22Rv1 (cell line): ENCODE measurements around the gene PTX4.

ENCODE experiments used
- ZFX ChIP-seq: fragments of 450-650 bp; IDR thresholded peaks from 2 replicates; pipeline ENCODE4 v1.6.1; 2017; ENCODE audit warnings: antibody characterized with exemption, borderline replicate concordance
- TF ChIP-seq, protein P1 (sequence below): fragments of 450-650 bp; IDR thresholded peaks from 2 replicates; pipeline ENCODE4 v1.5.1; 2017; ENCODE audit warnings: mild to moderate bottlenecking

DNA sequence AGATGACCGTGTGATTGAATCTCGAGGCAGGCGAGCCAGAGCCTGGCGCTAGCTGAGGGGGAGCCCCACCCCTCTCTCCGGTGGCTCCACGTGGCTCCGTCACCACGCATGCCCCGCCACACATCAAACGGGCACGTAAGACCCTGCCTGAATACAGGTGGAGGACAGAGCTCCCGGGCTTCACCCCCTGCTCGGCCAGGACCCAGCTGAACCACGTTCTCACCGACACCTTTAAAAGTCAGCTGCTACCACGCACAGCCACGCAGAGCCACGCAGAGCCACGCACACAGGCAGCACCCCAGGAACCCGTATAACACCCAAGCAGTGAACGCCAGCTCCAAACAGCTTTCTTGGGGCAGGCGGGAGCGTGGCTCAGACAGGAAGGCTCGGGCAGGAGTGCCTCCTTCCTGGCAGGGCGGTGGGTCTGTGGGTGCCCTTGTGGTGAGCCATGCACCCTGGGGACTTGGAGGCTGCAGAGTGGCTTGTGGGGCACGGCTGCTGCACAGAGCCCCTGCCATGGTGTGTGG is 49.1 kb upstream of the PTX4 start:
- TF ChIP-seq, protein P1, sequence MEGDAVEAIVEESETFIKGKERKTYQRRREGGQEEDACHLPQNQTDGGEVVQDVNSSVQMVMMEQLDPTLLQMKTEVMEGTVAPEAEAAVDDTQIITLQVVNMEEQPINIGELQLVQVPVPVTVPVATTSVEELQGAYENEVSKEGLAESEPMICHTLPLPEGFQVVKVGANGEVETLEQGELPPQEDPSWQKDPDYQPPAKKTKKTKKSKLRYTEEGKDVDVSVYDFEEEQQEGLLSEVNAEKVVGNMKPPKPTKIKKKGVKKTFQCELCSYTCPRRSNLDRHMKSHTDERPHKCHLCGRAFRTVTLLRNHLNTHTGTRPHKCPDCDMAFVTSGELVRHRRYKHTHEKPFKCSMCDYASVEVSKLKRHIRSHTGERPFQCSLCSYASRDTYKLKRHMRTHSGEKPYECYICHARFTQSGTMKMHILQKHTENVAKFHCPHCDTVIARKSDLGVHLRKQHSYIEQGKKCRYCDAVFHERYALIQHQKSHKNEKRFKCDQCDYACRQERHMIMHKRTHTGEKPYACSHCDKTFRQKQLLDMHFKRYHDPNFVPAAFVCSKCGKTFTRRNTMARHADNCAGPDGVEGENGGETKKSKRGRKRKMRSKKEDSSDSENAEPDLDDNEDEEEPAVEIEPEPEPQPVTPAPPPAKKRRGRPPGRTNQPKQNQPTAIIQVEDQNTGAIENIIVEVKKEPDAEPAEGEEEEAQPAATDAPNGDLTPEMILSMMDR = no peak
- TF ChIP-seq ZFX = no peak
